K562 (cell line): Measurements from ENCODE around the gene COL4A5. TPM values are rescaled to one million over a fixed set of nuclear protein-coding genes. Genes with fewer than 3 reads are reported as not detected.

Experiments used
- ATAC-seq: fragments of 200-7000 bp; cut with Tn5 transposase; 3 replicates; pipeline ENCODE4 v1.9.1; 2020; ENCODE audit warnings: moderate library complexity
- BruUV-seq: library from RNA; stranded (reverse); fragments of 400-500 nt; replicated peaks from 2 replicates; lab custom pipeline; 2021; lab: Mats Ljungman, UMichigan
- CTCF ChIA-PET: fragments of 300-600 bp; formaldehyde crosslinking; extraction: SDS; loops from one replicate; lab custom pipeline; 2021; ENCODE audit warnings: low intra/inter-chr PET ratio; lab: Yijun Ruan, JAX
- POLR2A ChIA-PET: fragments of 300-600, 350-650 bp; sonication (Branson Sonifier 250); formaldehyde crosslinking; extraction: SDS; loops from one replicate; lab custom pipeline; 2021; ENCODE audit warnings: antibody characterized with exemption, inconsistent platforms; lab: Yijun Ruan, JAX
- DNase-seq, 4 experiments: peaks; one replicate each; pipeline versions ENCODE4 v3.0.0 to v3.0.0-alpha.2; 2011 to 2018; ENCODE audit warnings: low spot score in 3 of 4, mixed read lengths in 3 of 4; ENCODE audit errors: extremely low read depth in 1 of 4
- FAIRE-seq: peaks from 2 replicates; lab custom pipeline; 2011; peaks lifted over from hg19 to GRCh38; lab: Jason Lieb, UNC
- H2AFZ ChIP-seq: 2 replicates; pipeline ENCODE4 v1.6.0; 2011; ENCODE audit warnings: low read depth, low read length, control low read depth, inconsistent platforms
- H3K27ac ChIP-seq: fragments of 200-600 bp; 3 replicates; pipeline ENCODE4 v1.8.0; 2011; ENCODE audit warnings: low read depth, mild to moderate bottlenecking, control low read depth, inconsistent platforms, low read length, moderate library complexity, mixed read lengths; ENCODE audit errors: extremely low read depth
- H3K27me3 ChIP-seq, 2 experiments: fragments of 300-600 bp in 1 of 2; 2 replicates in 1 of 2; 3 replicates in 1 of 2; pipeline versions ENCODE4 v1.6.0 to v1.8.0; 2011; ENCODE audit warnings: inconsistent platforms in 2 of 2, low read length in 2 of 2, mild to moderate bottlenecking in 1 of 2, mixed read lengths in 1 of 2, moderate library complexity in 1 of 2; ENCODE audit not compliant: control insufficient read depth in 2 of 2, insufficient read depth in 2 of 2
- H3K36me3 ChIP-seq: fragments of 300-600 bp; 3 replicates; pipeline ENCODE4 v1.8.0; 2011; ENCODE audit warnings: mild to moderate bottlenecking, low read length, inconsistent platforms; ENCODE audit not compliant: control insufficient read depth, insufficient read depth
- H3K4me1 ChIP-seq, 2 experiments: fragments of 200-600 bp in 1 of 2; replicated peaks in 1 of 2; 2 replicates in 1 of 2; 3 replicates in 1 of 2; pipeline versions ENCODE4 v1.5.1 to v1.8.0; 2011; ENCODE audit warnings: inconsistent platforms in 2 of 2, low read length in 2 of 2, mild to moderate bottlenecking in 1 of 2, mixed read lengths in 1 of 2, moderate library complexity in 1 of 2; ENCODE audit not compliant: control insufficient read depth in 2 of 2, insufficient read depth in 2 of 2
- H3K4me2 ChIP-seq: 2 replicates; pipeline ENCODE4 v1.6.1; 2011; ENCODE audit warnings: low read length, control low read depth, inconsistent platforms, mixed read lengths; ENCODE audit not compliant: insufficient read depth
- H3K4me3 ChIP-seq: fragments of 200-600 bp; sonication (generic), shearing (Covaris generic); 2 replicates; pipeline ENCODE4 v1.5.1; 2016; ENCODE audit warnings: control low read depth, inconsistent platforms
- H3K79me2 ChIP-seq: fragments of 200-600 bp; 3 replicates; pipeline ENCODE4 v1.8.0; 2011; ENCODE audit warnings: low read length, inconsistent platforms; ENCODE audit not compliant: control insufficient read depth, insufficient read depth
- H3K9ac ChIP-seq, 2 experiments: 2 replicates each; pipeline versions ENCODE4 v1.6.0 to v1.6.1; 2011; ENCODE audit warnings: low read depth in 2 of 2, low read length in 2 of 2, control low read depth in 1 of 2, inconsistent platforms in 1 of 2, mild to moderate bottlenecking in 1 of 2, mixed read lengths in 1 of 2; ENCODE audit not compliant: insufficient read depth in 1 of 2
- H3K9me1 ChIP-seq: one replicate; pipeline ENCODE4 v1.6.0; 2011; ENCODE audit warnings: inconsistent platforms, mild to moderate bottlenecking, low read length, moderate library complexity; ENCODE audit not compliant: control insufficient read depth, insufficient read depth
- H3K9me3 ChIP-seq: replicated peaks from 2 replicates; pipeline ENCODE4 v1.5.1; 2011; ENCODE audit warnings: low read depth, low read length, inconsistent platforms; ENCODE audit not compliant: control insufficient read depth, insufficient read depth
- H4K20me1 ChIP-seq: replicated peaks from 2 replicates; pipeline ENCODE4 v1.6.1; 2011; ENCODE audit warnings: low read length, inconsistent platforms, mixed read lengths; ENCODE audit not compliant: control insufficient read depth, insufficient read depth
- BACH1 ChIP-seq: fragments of 200-800 bp; sonication (Bioruptor generic); IDR thresholded peaks from 2 replicates; pipeline ENCODE4 v1.6.1; 2016; ENCODE audit warnings: missing genetic modification characterization, missing compliant biosample characterization
- GTF2B ChIP-seq: IDR thresholded peaks from 2 replicates; pipeline ENCODE4 v1.6.1; 2011; ENCODE audit not compliant: insufficient read length; ENCODE audit errors: extremely low read depth
- KDM2B ChIP-seq: fragments of 250-450 bp; sonication (Bioruptor Pico); IDR thresholded peaks from 2 replicates; pipeline ENCODE4 v1.8.0; 2021; ENCODE audit warnings: mild to moderate bottlenecking, moderate library complexity
- RBM15 ChIP-seq: fragments of 200-400 bp; formaldehyde crosslinking; IDR thresholded peaks from 2 replicates; pipeline ENCODE4 v1.6.1; 2018; ENCODE audit warnings: mild to moderate bottlenecking, low read length, moderate library complexity; ENCODE audit not compliant: insufficient read depth
- STAG1 ChIP-seq: sonication (generic); formaldehyde crosslinking; IDR thresholded peaks from 2 replicates; pipeline ENCODE4 v1.5.0; 2020; ENCODE audit warnings: missing genetic modification reagents, borderline replicate concordance
- THRB ChIP-seq: fragments of 450-650 bp; formaldehyde crosslinking; conservative IDR thresholded peaks from 2 replicates; pipeline ENCODE4 v1.4.0; 2022; ENCODE audit warnings: mild to moderate bottlenecking, missing genetic modification characterization
- USF1 ChIP-seq: sonication (generic); formaldehyde crosslinking; IDR thresholded peaks from 2 replicates; pipeline ENCODE4 v1.9.0; 2022; ENCODE audit warnings: mild to moderate bottlenecking, missing genetic modification reagents
- ZNF133 ChIP-seq: fragments of 250-450 bp; sonication (Bioruptor Pico); IDR thresholded peaks from 2 replicates; pipeline ENCODE4 v1.4.0; 2020; ENCODE audit warnings: mild to moderate bottlenecking
- ZNF431 ChIP-seq: sonication (generic); formaldehyde crosslinking; IDR thresholded peaks from 2 replicates; pipeline ENCODE4 v1.8.0; 2022; ENCODE audit warnings: mild to moderate bottlenecking, missing genetic modification reagents
- WGBS: fragments of 100-300 bp; shearing (Covaris generic); methylation state at CpG from one replicate; pipeline ENCODE4 v1.1.6; 2016; ENCODE audit warnings: low coverage, mixed read lengths; ENCODE audit not compliant: insufficient coverage; ENCODE audit errors: missing lambda C conversion rate; 5-methylcytosine and 5-hydroxymethylcytosine counted together
- in situ Hi-C: fragments of 300-500 bp; cut with MboI; formaldehyde crosslinking; loops from 4 replicates; pipeline ENCODE4 v1.15.0; 2018; ENCODE audit warnings: inconsistent platforms, mixed read lengths
- intact Hi-C: fragments of 100-400 bp; cut with micrococcal nuclease; formaldehyde crosslinking; loops from 2 replicates; pipeline ENCODE4 v1.14.2; 2022
- polyA plus RNA-seq, 8 experiments: library from polyadenylated mRNA; depleted of rRNA in 4 of 8; stranded (reverse) in 5 of 8; unstranded in 3 of 8; fragments of >200 nt; fragmentation: Nextera tagmentation in 2 of 8; fragmentation: Illumina TruSeq in 1 of 8; extraction: Ambion mirVana in 2 of 8; extraction: Trizol in 1 of 8; gene quantifications; 2 replicates each; pipeline versions ENCODE4 v1.2.1 to v1.2.3, GENCODE V29; 2011 to 2014; ENCODE audit warnings: inconsistent platforms in 1 of 8, missing spikeins in 1 of 8
- total RNA-seq, 7 experiments: library from RNA; depleted of rRNA in 6 of 7; stranded (reverse); fragments of >200 nt in 6 of 7; fragmentation: Illumina TruSeq in 2 of 7; extraction: Trizol in 2 of 7; gene quantifications; 2 replicates each; pipeline versions ENCODE4 v1.2.1 to v1.2.3, GENCODE V29; 2011 to 2021; ENCODE audit warnings: low replicate concordance in 1 of 7

The COL4A5 gene
- total and polyA plus RNA-seq, 9 of the 15 experiments (the other 6 are each of a cell fraction or from before 2014, with no cell fraction given), result 0.66 to 2.5 (median 1.8) TPM

GRCh38 chrX:108399418-108400165, 40.0 kb upstream of the COL4A5 start:
- ATAC-seq, result no peak
- BruUV-seq, result no TSS peak
- POLR2A ChIA-PET, result no interaction called here
- Histone ChIP-seq H3K27ac (no peak overlapping the region), H3K9me1 (no peaks in the 10 kb centered on the region), H3K79me2 (no peaks in the 10 kb centered on the region), H3K36me3 (no peaks in the 10 kb centered on the region), H4K20me1 (no peaks in the 10 kb centered on the region), H3K9me3 (no peaks in the 10 kb centered on the region), H3K9ac (no peak overlapping the region), H2AFZ (no peak overlapping the region), H3K4me2 (no peak overlapping the region), H3K4me3 (no peak overlapping the region), H3K4me1 (no peaks in the 10 kb centered on the region), H3K27me3 (no peaks in the 10 kb centered on the region)
- TF ChIP-seq USF1 (CRISPR knock-in tag), result no peak
- TF ChIP-seq BACH1, result no peak
- no peak for TF ChIP-seq RBM15
- no peak for TF ChIP-seq GTF2B
- no peak for TF ChIP-seq ZNF133 (CRISPR knock-in tag)
- TF ChIP-seq ZNF431 (CRISPR knock-in tag), result no peak
- no peak for TF ChIP-seq KDM2B (CRISPR knock-in tag)
- TF ChIP-seq STAG1 (CRISPR knock-in tag), result no peak
- TF ChIP-seq THRB (CRISPR knock-in tag), result no peak
- FAIRE-seq, result no peak
- intact Hi-C loops (no loop called here), in situ Hi-C loops (no loop called here)
- 0% methylated on average over 1 of the region's 1 CpG for WGBS
- no peak for DNase-seq
- CTCF ChIA-PET, result no interaction called here
